GM19240 (cell line): ENCODE measurements around the gene SETDB2.

ENCODE experiments used
- DNase-seq: peaks from one replicate; pipeline ENCODE4 v3.0.0; 2011; ENCODE audit warnings: low spot score; ENCODE audit not compliant: insufficient read length

SETDB2 gene, protein sequence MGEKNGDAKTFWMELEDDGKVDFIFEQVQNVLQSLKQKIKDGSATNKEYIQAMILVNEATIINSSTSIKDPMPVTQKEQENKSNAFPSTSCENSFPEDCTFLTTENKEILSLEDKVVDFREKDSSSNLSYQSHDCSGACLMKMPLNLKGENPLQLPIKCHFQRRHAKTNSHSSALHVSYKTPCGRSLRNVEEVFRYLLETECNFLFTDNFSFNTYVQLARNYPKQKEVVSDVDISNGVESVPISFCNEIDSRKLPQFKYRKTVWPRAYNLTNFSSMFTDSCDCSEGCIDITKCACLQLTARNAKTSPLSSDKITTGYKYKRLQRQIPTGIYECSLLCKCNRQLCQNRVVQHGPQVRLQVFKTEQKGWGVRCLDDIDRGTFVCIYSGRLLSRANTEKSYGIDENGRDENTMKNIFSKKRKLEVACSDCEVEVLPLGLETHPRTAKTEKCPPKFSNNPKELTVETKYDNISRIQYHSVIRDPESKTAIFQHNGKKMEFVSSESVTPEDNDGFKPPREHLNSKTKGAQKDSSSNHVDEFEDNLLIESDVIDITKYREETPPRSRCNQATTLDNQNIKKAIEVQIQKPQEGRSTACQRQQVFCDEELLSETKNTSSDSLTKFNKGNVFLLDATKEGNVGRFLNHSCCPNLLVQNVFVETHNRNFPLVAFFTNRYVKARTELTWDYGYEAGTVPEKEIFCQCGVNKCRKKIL

DNA sequence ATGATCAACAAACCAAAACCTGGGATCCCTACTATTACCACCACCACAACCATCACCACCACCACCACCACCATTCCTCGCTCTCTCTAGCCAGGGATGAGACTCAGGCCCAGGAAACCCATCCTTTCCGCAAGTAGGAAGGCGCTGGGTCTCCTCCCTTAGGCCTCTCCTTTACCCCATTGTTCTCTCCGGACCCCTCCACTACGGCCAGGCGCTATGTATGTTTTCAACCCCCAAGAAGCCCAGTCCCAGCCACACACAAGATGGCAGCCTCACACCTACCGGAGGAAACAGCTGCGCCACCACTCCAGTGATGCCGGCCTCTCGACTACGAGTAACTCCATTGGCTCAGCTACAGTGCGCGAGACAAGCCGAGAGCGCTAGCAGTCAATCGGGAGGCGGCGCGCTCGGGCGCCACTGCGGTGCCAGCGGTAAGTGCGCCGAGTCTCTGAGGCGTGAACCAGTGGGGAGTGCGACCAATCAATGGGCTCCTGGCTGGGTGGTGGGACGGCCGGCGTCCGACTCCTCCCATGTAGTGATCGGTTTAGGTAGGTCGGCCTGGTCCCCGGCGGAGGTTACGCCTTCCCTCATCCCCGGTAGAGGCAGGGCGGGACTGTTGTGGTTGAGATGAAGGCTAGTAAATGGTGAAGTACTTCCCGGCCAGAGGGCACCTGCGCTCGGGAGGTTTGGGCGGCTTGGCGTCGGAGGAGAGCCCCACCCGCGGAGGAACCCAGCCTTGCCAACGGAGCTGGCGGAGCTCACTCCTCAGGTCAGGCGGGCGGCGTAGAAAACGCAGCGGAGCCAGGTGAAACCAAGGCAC lies at the start of gene SETDB2, which contains the start of gene CAB39L:
Gene SETDB2 (plus strand): TSS at position 571 of the 820 bp plus-strand sequence. CDS start 7,620 bp downstream, outside the sequence.
Gene CAB39L (minus strand): TSS at position 361 of the 820 bp plus-strand sequence. CDS start 61,154 bp downstream, outside the sequence.
- peak; percentile 43 for DNase-seq

DNA sequence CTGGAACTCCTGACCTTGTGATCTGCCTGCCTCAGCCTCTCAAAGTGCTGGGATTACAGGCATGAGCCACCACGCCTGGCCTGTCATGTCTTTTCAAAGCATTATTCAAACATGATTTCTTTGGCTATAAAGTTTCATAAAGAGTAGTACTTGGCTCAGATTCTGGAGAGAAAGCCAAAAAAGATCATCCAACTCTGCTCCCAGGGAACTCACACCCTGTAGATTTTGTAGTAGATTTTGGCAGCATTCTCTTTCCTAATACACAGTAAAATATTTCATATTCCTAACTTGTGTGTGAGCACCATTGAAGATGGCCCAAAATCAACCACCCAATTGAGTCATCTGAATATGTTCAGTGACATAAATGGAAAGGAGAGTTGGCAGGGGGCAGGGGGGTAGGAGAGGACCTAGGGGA lies 48.6 kb upstream of the SETDB2 start:
- no peak for DNase-seq

DNA sequence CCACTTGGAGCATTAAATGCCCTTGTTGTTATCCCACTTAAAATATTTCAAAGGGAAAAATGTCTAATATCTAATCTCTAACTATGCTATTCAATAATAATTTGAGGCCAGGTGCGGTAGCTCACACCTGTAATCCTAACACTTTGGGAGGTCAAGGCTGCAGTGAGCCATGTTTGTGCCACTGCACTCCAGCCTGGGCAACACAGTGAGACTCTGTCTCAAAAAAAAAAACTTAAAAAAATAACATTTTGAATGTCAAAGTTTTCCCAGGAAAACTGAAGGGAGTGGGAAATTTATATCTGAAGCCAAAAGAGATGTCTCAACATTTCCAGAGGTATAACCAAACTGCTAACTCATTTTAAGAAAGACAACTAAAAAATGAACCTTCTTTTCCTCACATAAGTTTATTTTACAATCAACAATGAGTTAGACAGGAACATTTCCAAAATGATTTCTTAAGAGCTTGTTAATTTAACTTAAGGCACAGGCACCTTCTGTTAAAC lies 48.1 kb upstream of the SETDB2 start:
- no peak for DNase-seq

DNA sequence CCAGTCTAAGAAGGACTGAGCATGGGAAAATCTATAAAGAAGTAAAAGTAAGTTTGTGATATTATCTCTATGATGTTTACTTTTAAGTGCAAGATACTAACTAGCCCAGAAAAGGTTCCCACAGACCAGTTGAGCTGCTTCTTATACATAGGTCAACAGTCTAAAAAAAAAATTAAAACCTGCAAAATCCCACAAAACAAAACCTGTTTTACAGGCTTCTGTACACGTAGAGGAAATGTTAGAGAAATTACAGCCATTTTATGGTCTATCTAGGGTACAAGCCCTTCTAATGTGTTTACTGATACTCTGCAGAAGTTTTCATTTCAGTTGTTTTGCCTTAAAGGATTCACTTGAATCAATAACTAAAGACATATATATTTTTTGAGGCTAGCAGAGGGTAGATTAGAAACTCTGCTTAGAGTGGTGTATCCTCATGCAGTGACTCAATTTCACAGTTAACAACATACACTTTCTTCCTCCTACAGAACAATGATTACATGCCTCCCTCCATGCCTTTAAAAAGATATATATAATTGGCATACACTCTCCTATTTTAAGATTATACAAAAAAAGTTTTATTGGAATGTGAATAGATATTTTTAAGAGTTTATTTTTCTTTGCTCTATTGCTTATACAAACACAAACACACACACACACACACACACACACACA lies 44.1 kb upstream of the SETDB2 start:
- DNase-seq, result no peak

DNA sequence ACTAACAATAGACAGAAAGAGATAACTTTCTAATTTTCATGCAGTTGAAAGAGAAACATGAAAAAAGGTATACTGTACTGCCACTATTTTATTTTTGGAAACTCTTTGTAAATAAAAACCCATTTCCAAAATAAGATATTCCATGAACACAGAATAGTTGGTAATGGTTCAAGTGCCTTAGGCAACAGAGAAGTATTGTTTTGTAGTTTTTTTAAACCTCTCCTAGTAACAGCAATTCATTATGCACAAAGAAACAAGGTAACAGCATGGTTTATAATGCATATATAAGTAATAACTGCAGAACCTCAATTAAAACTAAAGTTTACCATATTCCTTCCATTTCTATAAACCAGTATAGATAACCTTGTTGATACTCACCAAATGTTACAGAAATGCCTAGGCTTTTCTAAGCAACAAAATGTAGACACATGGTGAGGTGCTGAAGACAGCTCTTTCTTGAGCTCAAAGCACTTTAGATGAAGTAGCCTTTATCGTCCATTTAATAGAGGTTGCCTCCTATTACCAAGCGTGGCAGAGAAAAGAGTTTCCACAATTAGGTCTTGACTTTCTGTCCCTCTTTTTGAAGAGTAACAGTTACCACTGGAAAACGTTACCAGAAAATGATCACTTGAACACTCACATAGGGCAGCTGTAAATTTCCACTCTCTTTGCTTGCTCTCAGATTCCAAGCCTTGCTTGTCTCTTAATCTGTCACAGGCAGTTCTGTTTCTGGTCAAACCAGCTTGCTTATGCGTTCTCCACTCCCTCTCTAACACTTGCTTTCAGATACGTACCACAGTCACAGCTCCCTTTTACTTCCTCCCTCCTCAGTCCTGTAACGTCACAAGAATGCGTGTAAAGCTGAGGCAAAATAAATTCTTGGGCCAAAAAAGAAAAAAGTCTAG lies 43.1 kb upstream of the SETDB2 start:
- DNase-seq, result no peak

DNA sequence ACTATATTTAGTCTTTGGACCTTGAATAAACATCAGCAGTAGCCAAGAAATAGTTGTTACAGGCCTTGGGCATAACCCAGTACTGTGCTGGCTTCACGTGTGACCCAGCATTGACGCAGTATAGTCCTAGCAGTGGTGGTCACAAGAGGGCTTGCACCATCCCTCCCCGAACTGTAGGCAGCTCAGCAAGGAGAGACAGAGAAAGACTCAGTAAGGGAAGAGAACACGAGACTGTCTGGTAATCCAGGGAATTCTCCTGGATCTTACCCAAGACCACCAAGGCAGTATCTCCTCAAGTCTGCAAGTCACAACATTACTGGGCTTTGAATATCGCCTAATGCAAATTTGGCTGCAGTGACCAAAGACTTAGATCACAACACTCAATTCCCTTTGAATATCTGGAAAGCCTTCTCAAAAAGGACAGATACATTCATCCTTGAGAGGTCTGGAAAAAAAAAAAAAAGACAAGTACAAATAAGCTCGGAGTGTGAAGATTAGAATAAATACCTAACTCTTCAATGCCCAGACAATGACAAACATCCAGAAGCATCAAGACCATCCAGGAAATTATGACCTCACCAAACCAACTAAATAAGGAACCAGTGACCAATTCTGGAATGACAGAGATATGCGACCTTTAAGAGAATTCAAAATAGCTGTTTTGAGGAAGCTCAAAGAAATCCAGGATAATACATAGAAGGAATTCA lies 39.9 kb upstream of the SETDB2 start:
- no peak for DNase-seq

DNA sequence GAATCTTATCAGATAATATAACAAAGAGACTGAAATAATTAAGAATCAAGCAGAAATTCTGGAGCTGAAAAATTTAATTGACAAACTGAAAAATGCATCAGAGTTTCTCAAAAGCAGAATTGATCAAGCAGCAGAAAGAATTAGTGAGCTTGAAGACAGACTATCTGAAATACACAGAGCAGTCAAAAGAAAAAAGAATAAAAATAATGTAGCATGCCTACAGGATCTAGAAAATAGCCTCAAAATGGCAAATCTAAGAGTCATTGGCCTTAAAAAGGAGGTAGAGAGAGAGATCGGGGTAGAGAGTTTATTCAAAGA lies 39.4 kb upstream of the SETDB2 start:
- DNase-seq, result no peak

DNA sequence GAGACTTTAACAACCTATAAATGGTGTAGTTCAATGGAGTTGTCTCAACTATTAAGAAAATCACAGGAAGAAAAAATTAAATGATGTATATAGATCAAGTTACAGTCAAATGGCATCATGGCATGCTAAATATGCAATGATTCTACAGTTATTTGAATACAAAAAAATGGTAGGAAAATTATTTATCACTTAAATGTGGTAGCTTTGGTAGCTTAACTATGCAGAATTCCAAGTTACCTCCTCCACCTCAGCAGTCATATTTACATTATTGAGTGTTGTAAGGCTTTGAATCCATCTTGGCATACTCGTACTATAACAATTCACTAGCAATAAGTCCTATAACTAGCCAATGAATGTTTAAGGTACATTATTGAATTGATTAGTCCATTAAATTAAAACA lies 37.0 kb upstream of the SETDB2 start:
- no peak for DNase-seq

DNA sequence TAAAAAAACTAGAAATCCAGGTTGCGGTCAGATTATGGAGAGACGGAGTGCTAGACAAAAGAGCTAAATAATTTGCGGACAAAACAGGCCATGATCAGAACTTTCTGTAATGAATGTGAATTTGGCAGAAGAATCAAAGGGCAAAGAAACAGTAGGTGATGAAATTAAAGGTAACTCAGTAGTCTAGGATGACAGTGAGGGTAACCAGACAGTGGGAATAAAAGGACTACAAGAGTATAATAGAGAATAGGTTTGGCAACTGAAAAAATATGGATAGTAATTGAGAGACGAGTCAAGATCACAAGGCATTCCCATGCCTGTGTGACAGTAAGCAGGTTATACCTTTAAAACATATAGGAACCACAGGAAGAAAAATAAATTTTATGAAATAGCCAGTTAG lies 36.1 kb upstream of the SETDB2 start:
- no peak for DNase-seq

DNA sequence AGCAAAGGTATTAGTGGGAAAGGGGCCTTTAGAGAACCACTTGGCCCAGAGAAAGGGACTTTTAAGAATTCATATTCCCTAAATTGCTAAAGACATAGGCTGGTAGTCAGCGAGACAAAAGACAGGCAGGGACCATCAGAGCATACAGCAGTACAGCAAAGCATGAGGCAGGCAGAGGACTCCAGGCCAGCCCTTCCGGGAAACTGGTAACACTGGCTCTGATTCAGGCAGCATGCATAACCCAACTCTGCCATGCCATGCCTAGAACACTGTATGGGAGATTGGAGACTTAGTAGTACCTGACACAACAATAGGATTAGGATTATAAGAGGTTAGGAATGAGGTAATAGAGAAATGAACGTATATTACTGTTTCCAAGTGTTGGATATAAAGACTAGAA lies 35.1 kb upstream of the SETDB2 start:
- no peak for DNase-seq

DNA sequence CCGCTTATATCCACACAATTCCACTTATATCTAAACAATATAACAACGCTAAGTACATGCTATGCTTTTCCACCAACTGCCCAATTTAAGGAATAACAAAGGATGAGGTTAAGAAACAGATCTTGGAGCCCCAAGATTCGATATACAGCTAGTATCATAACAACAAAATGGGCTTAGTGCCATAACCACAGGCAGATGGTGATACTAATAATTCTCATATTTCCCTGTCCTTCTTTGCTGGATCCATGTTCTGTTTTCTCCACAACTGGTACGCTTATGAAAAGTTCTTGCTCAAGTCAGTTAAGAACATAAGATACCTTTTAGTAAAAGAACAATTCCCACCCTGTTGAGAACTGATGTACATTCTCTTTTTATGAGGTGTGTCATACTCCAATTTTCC lies 34.1 kb upstream of the SETDB2 start:
- no peak for DNase-seq

DNA sequence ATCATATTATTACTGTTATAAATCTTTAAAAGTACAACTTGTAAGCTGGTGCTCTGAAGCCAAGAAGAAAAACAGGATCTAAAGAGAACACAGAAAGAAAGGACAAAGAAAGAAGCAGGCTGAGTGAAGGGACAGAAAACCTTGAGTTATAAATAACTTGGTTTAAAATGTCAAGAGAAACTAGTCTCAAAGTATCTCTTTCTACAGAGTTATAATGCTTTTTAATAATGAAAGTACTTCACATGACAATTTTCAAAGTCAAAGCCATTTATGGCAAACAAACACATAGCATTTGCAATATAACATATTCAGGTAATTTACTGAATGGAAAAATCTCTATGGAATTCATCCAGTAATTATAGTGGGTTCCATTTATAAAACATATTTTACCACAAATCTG lies 33.6 kb upstream of the SETDB2 start:
- DNase-seq, result no peak

DNA sequence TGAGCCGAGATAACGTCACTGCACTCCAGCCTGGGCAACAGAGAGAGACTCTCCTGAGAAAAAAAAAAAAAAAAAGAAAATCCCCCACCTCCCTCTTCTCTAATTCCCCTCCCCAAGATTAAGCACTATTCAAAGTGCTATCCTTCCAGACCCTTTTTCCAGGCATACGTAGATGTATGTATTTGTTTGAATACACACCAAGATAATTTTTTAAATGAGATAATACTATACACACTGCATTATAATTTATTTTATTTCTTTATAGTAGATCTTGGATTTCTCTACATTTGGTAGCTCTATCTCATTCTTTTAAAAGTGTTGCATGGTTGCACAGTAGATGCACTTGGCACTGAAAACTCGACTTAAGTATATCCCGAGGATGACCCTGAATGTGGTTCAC lies 32.7 kb upstream of the SETDB2 start:
- DNase-seq, result no peak

DNA sequence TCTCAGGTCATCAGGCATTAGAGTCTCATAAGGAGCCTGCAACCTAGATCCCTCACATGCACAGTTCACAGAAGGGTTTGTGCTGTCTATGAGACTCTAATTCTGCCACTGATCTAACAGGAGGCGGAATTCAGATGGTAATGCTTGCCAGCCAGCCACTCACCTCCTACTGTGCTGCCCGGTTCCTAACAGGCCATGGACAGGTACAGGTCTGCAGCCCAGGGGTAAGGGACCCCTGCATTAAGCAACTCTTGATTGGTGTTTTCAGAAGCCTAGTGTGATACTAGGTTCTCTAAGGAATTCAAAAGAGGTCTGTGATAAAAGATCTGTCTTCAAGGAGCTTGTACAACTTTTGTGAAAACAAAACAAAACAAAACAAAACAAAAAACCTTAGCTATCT lies 31.3 kb upstream of the SETDB2 start:
- no peak for DNase-seq

DNA sequence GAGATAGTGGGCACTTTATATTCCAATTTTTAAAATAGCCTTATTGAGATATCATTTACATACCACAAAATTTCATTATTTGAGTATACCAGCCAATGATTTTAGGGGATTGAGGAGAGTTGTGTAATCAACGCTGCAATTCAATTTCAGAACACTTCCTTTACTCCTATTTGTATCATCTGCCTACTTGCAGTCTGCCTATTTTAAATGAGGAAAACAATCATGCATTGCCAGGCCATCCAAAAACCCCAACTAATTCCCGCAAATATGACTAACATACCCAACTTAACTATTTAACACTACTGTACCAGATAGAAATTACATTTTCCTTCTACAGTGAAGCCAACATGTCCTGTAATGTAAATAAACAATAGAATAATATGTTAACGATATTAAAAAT lies 26.9 kb upstream of the SETDB2 start:
- no peak for DNase-seq

DNA sequence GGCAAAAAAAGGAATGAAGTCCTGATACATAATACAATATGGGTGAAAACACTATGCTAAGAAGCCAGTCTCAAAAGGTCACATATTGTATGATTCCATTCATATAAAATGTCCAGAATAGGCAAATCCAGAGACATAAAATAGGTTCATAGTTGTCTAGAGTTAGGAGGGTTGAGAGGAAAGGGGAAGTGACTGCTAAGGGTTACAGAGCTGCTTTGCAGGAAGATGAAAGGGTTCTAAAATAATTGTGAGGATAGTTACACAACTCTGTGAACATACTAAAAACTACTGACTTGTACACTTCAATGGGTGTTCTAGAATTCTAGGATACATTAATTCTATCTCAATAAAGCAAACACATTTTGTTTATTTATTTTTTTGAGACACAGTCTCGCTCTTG lies 25.9 kb upstream of the SETDB2 start:
- no peak for DNase-seq

DNA sequence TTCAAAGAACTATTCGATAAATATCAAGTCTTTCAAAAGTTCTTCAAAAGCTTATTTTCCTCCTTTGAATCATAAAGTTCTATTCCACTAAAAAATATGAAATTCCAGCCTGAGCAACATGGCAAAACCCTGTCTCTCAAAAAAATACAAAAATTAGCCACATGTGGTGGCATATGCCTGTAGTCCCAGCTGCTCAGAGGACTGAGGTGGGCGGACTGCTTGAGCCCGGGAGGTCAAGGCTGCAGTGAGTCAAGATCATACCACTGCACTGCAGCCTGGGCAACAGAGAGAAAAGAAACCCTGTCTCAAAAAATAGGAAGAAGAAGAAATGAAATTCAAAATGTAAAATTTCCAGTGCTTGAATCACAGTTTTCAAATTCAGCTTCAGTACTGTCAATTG lies 24.8 kb upstream of the SETDB2 start:
- DNase-seq, result no peak

DNA sequence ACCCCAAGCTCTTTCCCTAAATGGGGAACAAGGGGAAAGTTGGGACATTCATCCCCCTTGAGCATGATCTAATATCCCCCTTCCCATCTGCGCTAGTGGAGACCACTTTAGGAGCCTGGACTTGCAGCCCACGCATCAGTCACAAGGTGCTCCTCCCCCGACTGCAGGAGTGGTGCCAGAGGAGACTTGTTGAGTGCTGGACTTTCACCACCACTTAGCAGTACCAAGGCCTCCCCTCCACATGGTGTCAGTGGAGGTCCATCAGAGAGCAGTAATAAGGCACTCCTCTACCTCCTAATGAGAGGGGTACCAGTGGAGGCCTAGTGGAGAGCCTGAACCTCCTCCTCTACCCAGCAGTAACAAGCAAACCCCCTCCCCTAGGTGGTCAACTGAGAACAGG lies 22.7 kb upstream of the SETDB2 start:
- peak; percentile 23 for DNase-seq

DNA sequence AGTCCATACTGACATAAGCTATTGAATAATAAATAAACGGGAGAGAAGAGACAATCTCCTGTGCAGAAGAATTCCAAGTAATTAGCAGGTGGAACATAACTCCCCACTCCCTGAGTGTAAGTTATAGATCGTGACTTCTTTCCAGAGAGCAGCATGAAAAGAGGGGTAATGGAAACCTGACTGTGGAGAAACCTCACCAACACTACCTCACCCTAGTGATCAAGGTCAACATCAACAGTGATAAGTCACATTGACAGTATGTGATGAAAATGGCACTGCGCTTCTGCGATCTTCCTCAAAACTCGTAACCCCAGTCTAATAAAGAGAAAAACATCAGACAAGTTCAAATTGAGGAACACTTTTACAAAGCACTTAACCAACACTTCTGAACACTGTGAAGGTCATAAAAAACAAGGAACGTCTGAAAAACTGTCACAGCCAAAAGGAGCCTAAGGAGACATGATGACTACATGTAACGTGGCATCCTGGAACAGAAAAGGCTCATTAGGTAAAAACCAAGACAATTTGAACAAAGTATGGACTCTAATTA lies 20.0 kb upstream of the SETDB2 start:
- DNase-seq, result no peak
